ENCODE results near the gene PSD4.

Gene PSD4

DNA sequence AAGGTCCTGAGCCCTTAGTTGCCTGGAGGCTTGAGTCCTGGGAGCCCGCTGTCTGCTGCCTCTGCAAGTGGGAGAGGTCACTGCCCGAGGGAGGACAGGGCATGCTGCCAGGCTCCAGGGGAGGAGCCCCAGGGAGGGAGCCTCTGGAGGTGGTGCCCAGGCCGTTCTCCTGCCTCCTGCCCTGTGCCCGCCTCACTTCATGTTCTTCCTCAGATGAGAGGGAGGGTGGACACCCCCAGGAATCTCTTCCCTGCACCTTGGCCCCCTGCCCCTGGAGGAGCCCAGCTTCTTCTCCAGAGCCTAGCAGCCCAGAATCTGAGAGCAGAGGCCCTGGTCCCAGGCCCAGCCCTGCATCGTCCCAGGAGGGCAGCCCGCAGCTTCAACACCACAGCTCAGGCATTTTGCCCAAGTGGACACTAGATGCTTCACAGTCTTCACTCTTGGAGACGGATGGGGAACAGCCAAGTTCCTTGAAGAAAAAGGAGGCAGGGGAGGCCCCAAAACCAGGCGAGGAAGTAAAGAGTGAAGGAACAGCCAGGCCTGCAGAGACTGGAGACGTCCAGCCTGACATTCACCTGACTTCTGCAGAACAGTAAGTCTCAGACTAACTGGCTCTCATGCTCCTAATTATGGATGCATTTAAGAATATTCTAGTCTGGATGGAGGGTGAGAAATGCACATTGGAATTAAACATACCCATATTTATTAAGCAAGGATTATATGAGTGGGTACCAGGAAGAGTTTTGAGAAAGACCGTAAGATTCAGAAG is 12.1 kb downstream of the PSD4 start:
- Histone ChIP-seq H3K4me3 (ENCODE audit: low read length) (no peak overlapping the region), H3K4me1 (ENCODE audit: low read length) (no peaks in the 10 kb centered on the region), H4K20me1 (ENCODE audit: insufficient read depth, low read length) (peaks cover 26% of the 10 kb centered on the region), H3K4me2 (ENCODE audit: low read length) (no peak overlapping the region), H3K36me3 (replicated peaks; ENCODE audit: low read depth, low read length) (peaks cover 17% of the 10 kb centered on the region), H3K79me2 (ENCODE audit: low read length) (no peaks in the 10 kb centered on the region), H2AFZ (ENCODE audit: low read depth, low read length) (no peak overlapping the region), H3K27me3 (ENCODE audit: low read depth, low read length) (no peaks in the 10 kb centered on the region), H3K9me3 (ENCODE audit: insufficient read depth, low read length) (no peaks in the 10 kb centered on the region), H3K9ac (ENCODE audit: low read length) (no peak overlapping the region), H3K27ac (ENCODE audit: low read length) (no peak overlapping the region)
- TF ChIP-seq EZH2phosphoT487 (IDR thresholded peaks at IDR 0.05; ENCODE audit: low read depth) = no peak
- TF ChIP-seq, protein P1, sequence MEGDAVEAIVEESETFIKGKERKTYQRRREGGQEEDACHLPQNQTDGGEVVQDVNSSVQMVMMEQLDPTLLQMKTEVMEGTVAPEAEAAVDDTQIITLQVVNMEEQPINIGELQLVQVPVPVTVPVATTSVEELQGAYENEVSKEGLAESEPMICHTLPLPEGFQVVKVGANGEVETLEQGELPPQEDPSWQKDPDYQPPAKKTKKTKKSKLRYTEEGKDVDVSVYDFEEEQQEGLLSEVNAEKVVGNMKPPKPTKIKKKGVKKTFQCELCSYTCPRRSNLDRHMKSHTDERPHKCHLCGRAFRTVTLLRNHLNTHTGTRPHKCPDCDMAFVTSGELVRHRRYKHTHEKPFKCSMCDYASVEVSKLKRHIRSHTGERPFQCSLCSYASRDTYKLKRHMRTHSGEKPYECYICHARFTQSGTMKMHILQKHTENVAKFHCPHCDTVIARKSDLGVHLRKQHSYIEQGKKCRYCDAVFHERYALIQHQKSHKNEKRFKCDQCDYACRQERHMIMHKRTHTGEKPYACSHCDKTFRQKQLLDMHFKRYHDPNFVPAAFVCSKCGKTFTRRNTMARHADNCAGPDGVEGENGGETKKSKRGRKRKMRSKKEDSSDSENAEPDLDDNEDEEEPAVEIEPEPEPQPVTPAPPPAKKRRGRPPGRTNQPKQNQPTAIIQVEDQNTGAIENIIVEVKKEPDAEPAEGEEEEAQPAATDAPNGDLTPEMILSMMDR (IDR thresholded peaks at IDR 0.05; ENCODE audit: low read depth, low read length) = no peak

- Histone ChIP-seq H3K79me2 (ENCODE audit: low read length) (no peaks in the 10 kb centered on the region), H3K36me3 (replicated peaks; ENCODE audit: low read depth, low read length) (peaks cover 20% of the 10 kb centered on the region), H3K4me1 (ENCODE audit: low read length) (no peaks in the 10 kb centered on the region), H3K4me2 (ENCODE audit: low read length) (no peak overlapping the region), H4K20me1 (ENCODE audit: insufficient read depth, low read length) (peaks cover 22% of the 10 kb centered on the region), H3K27ac (ENCODE audit: low read length) (no peak overlapping the region), H2AFZ (ENCODE audit: low read depth, low read length) (no peak overlapping the region), H3K4me3 (ENCODE audit: low read length) (no peak overlapping the region), H3K9me3 (ENCODE audit: insufficient read depth, low read length) (no peaks in the 10 kb centered on the region), H3K27me3 (ENCODE audit: low read depth, low read length) (no peaks in the 10 kb centered on the region), H3K9ac (ENCODE audit: low read length) (no peak overlapping the region)
- TF ChIP-seq, protein P1 (IDR thresholded peaks at IDR 0.05; ENCODE audit: low read depth, low read length) = no peak
- TF ChIP-seq EZH2phosphoT487 (IDR thresholded peaks at IDR 0.05; ENCODE audit: low read depth) = no peak
Observed at GRCh38 chr2:113186433-113186796, 12.6 kb downstream of the PSD4 start.

DNA sequence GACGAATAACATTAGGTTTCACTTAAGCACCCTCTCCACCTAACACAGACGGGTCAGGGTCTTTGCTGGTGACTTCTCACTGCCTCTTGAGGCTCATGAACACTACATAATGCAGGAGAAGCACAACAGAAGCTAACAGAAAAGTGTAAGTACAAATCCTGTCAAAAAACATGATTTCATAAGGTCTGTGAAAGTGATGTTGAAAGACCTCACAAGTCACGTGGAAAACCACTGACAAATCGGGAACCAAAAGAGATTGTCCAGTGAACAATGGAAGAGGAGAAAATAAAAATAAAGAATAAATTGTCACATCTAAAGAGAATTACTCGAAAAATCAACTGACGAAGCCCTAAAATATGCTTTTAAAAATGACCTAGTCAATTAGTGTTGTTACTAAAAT is 14.0 kb downstream of the PSD4 start:
- H3K27me3 ChIP-seq (ENCODE audit: low read depth, low read length) = no peaks in the 10 kb centered on the region
- H3K9ac ChIP-seq (ENCODE audit: low read length) = no peak overlapping the region
- H3K4me1 ChIP-seq (ENCODE audit: low read length) = no peaks in the 10 kb centered on the region
- no peak overlapping the region for H3K4me3 ChIP-seq (ENCODE audit: low read length)
- no peak for TF ChIP-seq EZH2phosphoT487 (IDR thresholded peaks at IDR 0.05; ENCODE audit: low read depth)
- TF ChIP-seq, protein P1 (IDR thresholded peaks at IDR 0.05; ENCODE audit: low read depth, low read length) = no peak
- no peak overlapping the region for H2AFZ ChIP-seq (ENCODE audit: low read depth, low read length)
- no peak overlapping the region for H3K27ac ChIP-seq (ENCODE audit: low read length)
- H3K79me2 ChIP-seq (ENCODE audit: low read length) = no peaks in the 10 kb centered on the region
- H3K4me2 ChIP-seq (ENCODE audit: low read length) = no peak overlapping the region
- H3K36me3 ChIP-seq (replicated peaks; ENCODE audit: low read depth, low read length) = peaks cover 24% of the 10 kb centered on the region
- peaks cover 17% of the 10 kb centered on the region for H4K20me1 ChIP-seq (ENCODE audit: insufficient read depth, low read length)
- no peaks in the 10 kb centered on the region for H3K9me3 ChIP-seq (ENCODE audit: insufficient read depth, low read length)

DNA sequence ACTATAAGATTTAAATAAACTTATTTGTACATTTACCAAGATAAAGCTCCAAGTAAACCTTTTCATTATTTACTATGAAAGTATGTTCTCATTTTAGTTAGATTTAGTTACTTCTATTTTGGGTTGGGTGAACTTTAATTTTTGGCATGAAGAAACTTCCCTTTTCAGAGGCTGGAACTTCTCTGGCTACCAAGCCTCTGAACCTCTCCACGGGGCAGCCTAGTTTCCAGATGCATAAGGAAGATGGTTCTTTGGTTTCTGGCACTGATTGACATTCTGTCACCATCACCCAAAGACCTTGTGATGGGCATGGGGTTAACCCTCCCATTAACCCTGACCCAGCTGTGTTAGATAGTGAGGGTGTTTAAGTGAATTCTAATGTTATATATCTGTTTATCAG is 17.1 kb downstream of the PSD4 start:
- Histone ChIP-seq H3K36me3 (replicated peaks; ENCODE audit: low read depth, low read length) (peaks cover 44% of the 10 kb centered on the region), H3K27me3 (ENCODE audit: low read depth, low read length) (no peaks in the 10 kb centered on the region), H3K9me3 (ENCODE audit: insufficient read depth, low read length) (no peaks in the 10 kb centered on the region), H3K27ac (ENCODE audit: low read length) (no peak overlapping the region), H3K4me3 (ENCODE audit: low read length) (no peak overlapping the region), H3K4me1 (ENCODE audit: low read length) (no peaks in the 10 kb centered on the region), H3K9ac (ENCODE audit: low read length) (no peak overlapping the region), H3K4me2 (ENCODE audit: low read length) (no peak overlapping the region), H2AFZ (ENCODE audit: low read depth, low read length) (no peak overlapping the region), H4K20me1 (ENCODE audit: insufficient read depth, low read length) (peaks cover 8% of the 10 kb centered on the region; the same call in 1 of the 2 replicates), H3K79me2 (ENCODE audit: low read length) (no peaks in the 10 kb centered on the region)
- TF ChIP-seq EZH2phosphoT487 (IDR thresholded peaks at IDR 0.05; ENCODE audit: low read depth) = no peak
- TF ChIP-seq, protein P1 (IDR thresholded peaks at IDR 0.05; ENCODE audit: low read depth, low read length) = no peak
